VCaP (cell line): ENCODE results near the gene KNDC1.
"Not testable (repeated sequence)": the region's sequence is repeated elsewhere in the genome, so short reads cannot be mapped to it uniquely, and the experiment has no call there.

Experiments
- H3K27ac ChIP-seq: fragments of 450-650 bp; 2 replicates; pipeline ENCODE4 v1.5.1; 2017
- CTCF ChIP-seq: fragments of 450-650 bp; conservative IDR thresholded peaks from 2 replicates; pipeline ENCODE4 v1.5.1; 2017; ENCODE audit warnings: mild to moderate bottlenecking, moderate library complexity

KNDC1 gene

GRCh38 chr10:133131734-133132472 lies 28.1 kb upstream of the KNDC1 start:
- no peak for TF ChIP-seq CTCF
- H3K27ac ChIP-seq = no peak overlapping the region

DNA sequence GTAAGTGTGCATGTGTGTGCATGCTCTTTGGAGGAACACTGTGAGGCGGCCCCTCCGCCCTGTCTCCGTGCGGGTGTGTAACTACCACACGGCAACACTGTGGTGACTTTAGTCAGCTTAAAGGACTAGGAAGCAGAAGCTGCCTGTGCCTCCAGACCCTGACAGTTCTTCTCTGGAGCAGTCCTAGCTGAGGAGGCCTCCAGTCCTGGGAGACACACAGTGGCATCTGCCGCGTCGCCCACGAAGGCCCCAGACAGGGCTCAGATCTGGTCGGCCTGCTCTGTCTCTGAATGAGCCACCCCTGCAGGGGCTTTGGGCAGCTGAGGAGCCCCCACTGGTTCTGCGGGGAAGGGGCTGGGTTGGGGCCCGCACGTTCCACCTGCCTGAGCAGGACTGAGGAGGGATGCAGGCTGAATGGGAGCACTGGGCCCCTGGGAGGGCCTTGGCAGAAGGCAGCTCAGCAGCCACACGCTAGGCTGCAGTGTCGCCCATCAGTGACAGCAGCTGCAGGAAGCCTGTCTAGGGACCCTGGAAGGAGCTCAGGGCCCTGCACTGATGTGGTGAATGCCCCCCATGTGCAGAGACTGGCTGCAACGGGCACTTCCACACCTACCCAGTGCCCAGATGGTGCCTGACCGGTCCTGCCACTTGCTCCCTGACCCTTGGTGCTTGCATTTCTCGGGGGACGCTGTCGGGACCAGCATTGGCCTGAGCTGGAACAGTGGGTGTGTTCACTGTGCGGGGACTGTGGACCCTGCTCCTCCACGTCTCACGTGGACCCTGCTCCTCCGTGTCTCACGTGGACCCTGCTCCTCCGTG lies 27.3 kb upstream of the KNDC1 start:
- TF ChIP-seq CTCF = no peak
- H3K27ac ChIP-seq = no peak overlapping the region

- no peak overlapping the region for H3K27ac ChIP-seq
- no peak for TF ChIP-seq CTCF
Observed at GRCh38 chr10:133133471-133134231, 26.4 kb upstream of the KNDC1 start.

GRCh38 chr10:133134411-133135115 lies 25.5 kb upstream of the KNDC1 start:
- TF ChIP-seq CTCF = no peak

GRCh38 chr10:133135116-133135465 lies 24.9 kb upstream of the KNDC1 start:
- no peak for TF ChIP-seq CTCF
- no peak overlapping the region for H3K27ac ChIP-seq

More at GRCh38 chr10:133134411-133135115, 25.5 kb upstream of the KNDC1 start:
- H3K27ac ChIP-seq = no peak overlapping the region

- not testable (repeated sequence) for H3K27ac ChIP-seq
Observed at GRCh38 chr10:133137486-133138145, 22.4 kb upstream of the KNDC1 start.

- no peak for TF ChIP-seq CTCF
- H3K27ac ChIP-seq = no peak overlapping the region
Observed at GRCh38 chr10:133139551-133140065, 20.4 kb upstream of the KNDC1 start.
